Thoracic aorta (tissue), 2 donors: ENCODE data around the gene TIMMDC1. TPM values are rescaled to one million over a fixed set of nuclear protein-coding genes. Genes with fewer than 3 reads are reported as not detected.

ENCODE experiments used
- ATAC-seq: fragments of 150-250 bp; one replicate; pipeline ENCODE4 v1.8.0; 2017; ENCODE audit warnings: low read depth; ENCODE audit not compliant: insufficient number of reproducible peaks, low FRiP score
- DNase-seq: peaks from one replicate; pipeline ENCODE4 v3.0.0-alpha.2; 2020; ENCODE audit warnings: low spot score
- H3K27ac ChIP-seq, 2 donors: fragments of 200-600 bp; sonication (generic); 1 replicate in 1 of 2; 2 replicates in 1 of 2; pipeline ENCODE4 v1.5.1; 2016; ENCODE audit warnings: mild to moderate bottlenecking in 2 of 2, moderate library complexity in 2 of 2
- H3K27me3 ChIP-seq: fragments of 200-600 bp; sonication (generic); replicated peaks from 2 replicates; pipeline ENCODE4 v1.6.0; 2016; ENCODE audit warnings: mild to moderate bottlenecking; ENCODE audit not compliant: insufficient read depth
- H3K36me3 ChIP-seq: fragments of 200-600 bp; sonication (generic); one replicate; pipeline ENCODE4 v1.5.1; 2016
- H3K4me1 ChIP-seq, 2 donors: fragments of 200-600 bp; sonication (generic); 1 replicate in 1 of 2; 2 replicates in 1 of 2; pipeline versions ENCODE4 v1.5.1 to v1.6.0; 2016; ENCODE audit warnings: low read depth in 2 of 2, mild to moderate bottlenecking in 1 of 2; ENCODE audit not compliant: control insufficient read depth in 1 of 2
- H3K4me3 ChIP-seq: fragments of 200-600 bp; sonication (generic); 2 replicates; pipeline ENCODE4 v1.5.1; 2016; ENCODE audit warnings: mild to moderate bottlenecking
- H3K9me3 ChIP-seq: fragments of 200-600 bp; sonication (generic); 2 replicates; pipeline ENCODE4 v1.5.1; 2016
- CTCF ChIP-seq: fragments of 200-600 bp; sonication (generic); IDR thresholded peaks from one replicate; pipeline ENCODE4 v1.5.1; 2019; ENCODE audit warnings: antibody characterized with exemption
- total RNA-seq, 2 donors: library from RNA; depleted of rRNA; stranded (reverse); fragments of >200 nt; gene quantifications; one replicate each; pipeline versions ENCODE4 v1.1.0 to v1.2.3, GENCODE V29; 2016

TIMMDC1 gene
- total RNA-seq, 2 donors from 2014 or later, result 28.8 to 49.1 TPM

- no peak for ATAC-seq
- peaks cover 20% of the 10 kb centered on the region for H3K36me3 ChIP-seq
Measured at GRCh38 chr3:119518026-119518425, 19.7 kb downstream of the TIMMDC1 start.

GRCh38 chr3:119524931-119525662 is 26.8 kb downstream of the TIMMDC1 start:
- Histone ChIP-seq H3K4me1 (no peaks in the 10 kb centered on the region), H3K9me3 (no peaks in the 10 kb centered on the region), H3K27me3 (no peaks in the 10 kb centered on the region), H3K36me3 (no peaks in the 10 kb centered on the region), H3K4me3 (no peak overlapping the region), H3K27ac (no peak overlapping the region)
- TF ChIP-seq CTCF, result peak; percentile 21
- no peak for DNase-seq
- no peak for ATAC-seq

More at GRCh38 chr3:119518026-119518425, 19.7 kb downstream of the TIMMDC1 start:
- no peak overlapping the region for H3K27ac ChIP-seq
- H3K27me3 ChIP-seq, result no peaks in the 10 kb centered on the region
- no peaks in the 10 kb centered on the region for H3K4me1 ChIP-seq
- no peak for TF ChIP-seq CTCF
- no peaks in the 10 kb centered on the region for H3K9me3 ChIP-seq
- no peak overlapping the region for H3K4me3 ChIP-seq
- no peak for DNase-seq

GRCh38 chr3:119527714-119528113 is 29.4 kb downstream of the TIMMDC1 start:
- Histone ChIP-seq H3K36me3 (no peaks in the 10 kb centered on the region), H3K9me3 (no peaks in the 10 kb centered on the region), H3K4me1 (no peaks in the 10 kb centered on the region), H3K27ac (no peak overlapping the region), H3K27me3 (no peaks in the 10 kb centered on the region), H3K4me3 (no peak overlapping the region)
- no peak for DNase-seq
- TF ChIP-seq CTCF, result no peak
- ATAC-seq, result no peak

- H3K27me3 ChIP-seq, result no peaks in the 10 kb centered on the region
- DNase-seq (no peak), ATAC-seq (no peak)
- H3K27ac ChIP-seq, result no peak overlapping the region
- H3K4me1 ChIP-seq, result no peaks in the 10 kb centered on the region
- H3K4me3 ChIP-seq, result no peak overlapping the region
- no peaks in the 10 kb centered on the region for H3K36me3 ChIP-seq
- no peaks in the 10 kb centered on the region for H3K9me3 ChIP-seq
- TF ChIP-seq CTCF, result no peak
Measured at GRCh38 chr3:119529883-119530282, 31.5 kb downstream of the TIMMDC1 start.

GRCh38 chr3:119530456-119530855 is 32.1 kb downstream of the TIMMDC1 start:
- ATAC-seq, result no peak
- no peaks in the 10 kb centered on the region for H3K4me1 ChIP-seq
- H3K27me3 ChIP-seq, result no peaks in the 10 kb centered on the region
- H3K9me3 ChIP-seq, result no peaks in the 10 kb centered on the region
- DNase-seq, result no peak
- H3K36me3 ChIP-seq, result no peaks in the 10 kb centered on the region
- H3K27ac ChIP-seq, result no peak overlapping the region
- no peak overlapping the region for H3K4me3 ChIP-seq
- no peak for TF ChIP-seq CTCF
